H9 (cell line): Measurements from ENCODE around the gene GSK3A. TPM values are rescaled to one million over a fixed set of nuclear protein-coding genes. Genes with fewer than 3 reads are reported as not detected.
A peak's percentile ranks its signal among the peaks of the same experiment; 100 is the strongest.

Experiments used
- DNase-seq: peaks from one replicate; pipeline ENCODE4 v3.0.0-alpha.2; 2017
- H2AFZ ChIP-seq: one replicate; pipeline ENCODE4 v1.6.1; 2013; ENCODE audit warnings: mild to moderate bottlenecking, low read length, control low read depth, moderate library complexity
- H2AK5ac ChIP-seq: 2 replicates; pipeline ENCODE4 v1.6.1; 2013; ENCODE audit warnings: low read length, control low read depth, mixed read lengths; ENCODE audit not compliant: insufficient read length
- H2BK120ac ChIP-seq: one replicate; pipeline ENCODE4 v1.6.1; 2013; ENCODE audit warnings: low read depth, mild to moderate bottlenecking, low read length, control low read depth, inconsistent platforms; ENCODE audit not compliant: poor library complexity, severe bottlenecking
- H2BK12ac ChIP-seq: 2 replicates; pipeline ENCODE4 v1.6.1; 2013; ENCODE audit warnings: low read length, control low read depth, mixed read lengths, low read depth; ENCODE audit not compliant: insufficient read length
- H2BK15ac ChIP-seq: 2 replicates; pipeline ENCODE4 v1.6.1; 2013; ENCODE audit warnings: low read depth, low read length, control low read depth
- H2BK20ac ChIP-seq: one replicate; pipeline ENCODE4 v1.6.1; 2013; ENCODE audit warnings: low read depth, mild to moderate bottlenecking, low read length, control low read depth, inconsistent platforms; ENCODE audit not compliant: poor library complexity, severe bottlenecking
- H2BK5ac ChIP-seq: 2 replicates; pipeline ENCODE4 v1.6.1; 2013; ENCODE audit warnings: low read length, control low read depth, mixed read lengths; ENCODE audit not compliant: insufficient read length
- H3K14ac ChIP-seq: 2 replicates; pipeline ENCODE4 v1.6.1; 2013; ENCODE audit warnings: low read length, control low read depth; ENCODE audit not compliant: insufficient read depth
- H3K18ac ChIP-seq: 2 replicates; pipeline ENCODE4 v1.6.1; 2013; ENCODE audit warnings: low read depth, mild to moderate bottlenecking, mixed read lengths, low read length, control low read depth; ENCODE audit not compliant: insufficient read length
- H3K23ac ChIP-seq: 2 replicates; pipeline ENCODE4 v1.6.1; 2013; ENCODE audit warnings: low read length, control low read depth, mixed read lengths, low read depth; ENCODE audit not compliant: insufficient read length
- H3K23me2 ChIP-seq: 2 replicates; pipeline ENCODE4 v1.6.1; 2013; ENCODE audit warnings: low read depth, mild to moderate bottlenecking, mixed read lengths, low read length, control low read depth; ENCODE audit not compliant: insufficient read length, poor library complexity, severe bottlenecking
- H3K27ac ChIP-seq: 2 replicates; pipeline ENCODE4 v1.5.1; 2013; ENCODE audit warnings: low read length, control low read depth, mixed read lengths, low read depth; ENCODE audit not compliant: insufficient read length
- H3K27me3 ChIP-seq: 2 replicates; pipeline ENCODE4 v1.6.1; 2013; ENCODE audit warnings: low read length, control low read depth, inconsistent platforms; ENCODE audit not compliant: insufficient read depth
- H3K4ac ChIP-seq: 2 replicates; pipeline ENCODE4 v1.6.1; 2013; ENCODE audit warnings: low read depth, mild to moderate bottlenecking, control low read depth, inconsistent platforms, low read length, moderate library complexity
- H3K4me1 ChIP-seq: 2 replicates; pipeline ENCODE4 v1.6.1; 2013; ENCODE audit warnings: low read length, control low read depth, inconsistent platforms; ENCODE audit not compliant: insufficient read depth
- H3K4me2 ChIP-seq: 2 replicates; pipeline ENCODE4 v1.6.1; 2013; ENCODE audit warnings: low read length, control low read depth, mixed read lengths; ENCODE audit not compliant: insufficient read length, insufficient read depth
- H3K56ac ChIP-seq: 2 replicates; pipeline ENCODE4 v1.6.1; 2013; ENCODE audit warnings: low read depth, mild to moderate bottlenecking, mixed read lengths, low read length, control low read depth; ENCODE audit not compliant: insufficient read length
- H3K79me1 ChIP-seq: 2 replicates; pipeline ENCODE4 v1.6.1; 2013; ENCODE audit warnings: low read depth, mild to moderate bottlenecking, moderate library complexity, low read length, control low read depth, inconsistent platforms; ENCODE audit not compliant: insufficient read depth, poor library complexity, severe bottlenecking
- H3K79me2 ChIP-seq: 2 replicates; pipeline ENCODE4 v1.6.1; 2013; ENCODE audit warnings: low read length, control low read depth, inconsistent platforms; ENCODE audit not compliant: insufficient read depth
- H3K9ac ChIP-seq: 2 replicates; pipeline ENCODE4 v1.6.1; 2013; ENCODE audit warnings: low read length, control low read depth, mixed read lengths; ENCODE audit not compliant: insufficient read length; ENCODE audit errors: extremely low read depth
- H3K9me3 ChIP-seq: one replicate; pipeline ENCODE4 v1.6.1; 2013; ENCODE audit warnings: low read depth, low read length, inconsistent platforms; ENCODE audit not compliant: control insufficient read depth
- H3T11ph ChIP-seq: one replicate; pipeline ENCODE4 v1.6.1; 2013; ENCODE audit warnings: mild to moderate bottlenecking, low read length, control low read depth, inconsistent platforms
- H4K20me1 ChIP-seq: one replicate; pipeline ENCODE4 v1.6.1; 2013; ENCODE audit not compliant: control insufficient read depth, insufficient read length, insufficient read depth
- H4K5ac ChIP-seq: 2 replicates; pipeline ENCODE4 v1.6.1; 2013; ENCODE audit warnings: low read depth, mild to moderate bottlenecking, mixed read lengths, low read length, control low read depth; ENCODE audit not compliant: insufficient read length
- H4K8ac ChIP-seq: replicated peaks from 2 replicates; pipeline ENCODE4 v1.6.1; 2013; ENCODE audit warnings: low read length, control low read depth, mixed read lengths, low read depth; ENCODE audit not compliant: insufficient read length
- H4K91ac ChIP-seq: 2 replicates; pipeline ENCODE4 v1.6.1; 2013; ENCODE audit warnings: low read depth, mild to moderate bottlenecking, moderate library complexity, mixed read lengths, low read length, control low read depth; ENCODE audit not compliant: insufficient read length
- H3K27ac Mint-ChIP-seq, 3 experiments: 2 replicates in 2 of 3; 3 replicates in 1 of 3; pipeline ENCODE4 v1.8.0; 2020 to 2021; ENCODE audit warnings: mixed read lengths in 3 of 3, mild to moderate bottlenecking in 1 of 3, moderate library complexity in 1 of 3
- H3K27me3 Mint-ChIP-seq: 2 replicates; pipeline ENCODE4 v1.8.0; 2021; ENCODE audit warnings: low read depth, mild to moderate bottlenecking, moderate library complexity, mixed read lengths
- H3K36me3 Mint-ChIP-seq, 3 experiments: 2 replicates in 2 of 3; 3 replicates in 1 of 3; pipeline ENCODE4 v1.8.0; 2020 to 2021; ENCODE audit warnings: low read depth in 3 of 3, mixed read lengths in 3 of 3; ENCODE audit not compliant: insufficient read depth in 1 of 3
- H3K4me1 Mint-ChIP-seq, 2 experiments: 2 replicates each; pipeline ENCODE4 v1.8.0; 2020; ENCODE audit warnings: mixed read lengths in 2 of 2
- H3K4me3 Mint-ChIP-seq, 2 experiments: 2 replicates in 1 of 2; 3 replicates in 1 of 2; pipeline ENCODE4 v1.8.0; 2020 to 2021; ENCODE audit warnings: mild to moderate bottlenecking in 2 of 2, mixed read lengths in 2 of 2, moderate library complexity in 1 of 2
- H3K9me3 Mint-ChIP-seq, 2 experiments: 2 replicates in 1 of 2; 3 replicates in 1 of 2; pipeline ENCODE4 v1.8.0; 2020; ENCODE audit warnings: mild to moderate bottlenecking in 2 of 2, mixed read lengths in 2 of 2, moderate library complexity in 1 of 2
- WGBS: extraction: QIAGEN DNeasy Blood & Tissue Kit; methylation state at CpG from one replicate; pipeline ENCODE4 v1.1.7; 2013; ENCODE audit warnings: missing lambda C conversion rate, low lambda C conversion rate, mixed read lengths; ENCODE audit not compliant: insufficient read length; ENCODE audit errors: extremely low coverage; 5-methylcytosine and 5-hydroxymethylcytosine counted together
- total RNA-seq: library from RNA; stranded (reverse); gene quantifications from 2 replicates; pipeline ENCODE4 v1.2.1, GENCODE V29; 2021
- TF ChIP-seq, protein P1 (sequence below): fragments of 200-600 bp; sonication (generic); conservative IDR thresholded peaks from 3 replicates; pipeline ENCODE4 v1.8.0; 2021; ENCODE audit warnings: antibody characterized with exemption, mild to moderate bottlenecking

GSK3A gene
- total RNA-seq, 1 experiment from 2014 or later = 52.4 TPM

- Histone ChIP-seq H3K23me2 (peaks cover 13% of the 10 kb centered on the region), H3T11ph (no peak overlapping the region), H3K9me3 (no peaks in the 10 kb centered on the region), H2BK120ac (no peak overlapping the region), H3K4ac (no peak overlapping the region), H3K56ac (no peak overlapping the region), H3K27ac (no peak overlapping the region), H3K14ac (no peak overlapping the region), H3K4me2 (peak overlapping the region; percentile 72), H4K8ac (no peak overlapping the region), H3K9ac (peak overlapping the region; percentile 70), H2BK20ac (no peak overlapping the region), H3K79me1 (peaks cover 3% of the 10 kb centered on the region), H3K23ac (no peak overlapping the region), H3K79me2 (peaks cover 6% of the 10 kb centered on the region; the same call in 1 of the 2 replicates), H4K5ac (no peak overlapping the region), H2BK15ac (no peak overlapping the region), H2AK5ac (no peak overlapping the region), H3K4me1 (no peaks in the 10 kb centered on the region), H2BK5ac (no peak overlapping the region), H3K27me3 (no peaks in the 10 kb centered on the region), H4K91ac (no peak overlapping the region), H3K18ac (no peak overlapping the region), H2BK12ac (no peak overlapping the region), H2AFZ (no peak overlapping the region), H4K20me1 (no peaks in the 10 kb centered on the region)
- Mint-ChIP-seq H3K27me3 (no peaks in the 10 kb centered on the region; the same call in none of the 2 replicates), H3K9me3 (no peaks in the 10 kb centered on the region; a peak in 1 of 5 replicates), H3K36me3 (peaks cover 17 to 29% (median 27%) of the 10 kb centered on the region in 3 experiments), H3K4me3 (peak overlapping the region; percentile 90 to 99), H3K4me1 (peaks cover 24 to 40% of the 10 kb centered on the region in 2 experiments), H3K27ac (peak overlapping the region; percentile 72 to 93 (median 92); a peak in 5 of 7 replicates)
- DNase-seq = no peak
- WGBS = no CpG with 5 or more reads among the region's 6 CpGs
- TF ChIP-seq, protein P1, sequence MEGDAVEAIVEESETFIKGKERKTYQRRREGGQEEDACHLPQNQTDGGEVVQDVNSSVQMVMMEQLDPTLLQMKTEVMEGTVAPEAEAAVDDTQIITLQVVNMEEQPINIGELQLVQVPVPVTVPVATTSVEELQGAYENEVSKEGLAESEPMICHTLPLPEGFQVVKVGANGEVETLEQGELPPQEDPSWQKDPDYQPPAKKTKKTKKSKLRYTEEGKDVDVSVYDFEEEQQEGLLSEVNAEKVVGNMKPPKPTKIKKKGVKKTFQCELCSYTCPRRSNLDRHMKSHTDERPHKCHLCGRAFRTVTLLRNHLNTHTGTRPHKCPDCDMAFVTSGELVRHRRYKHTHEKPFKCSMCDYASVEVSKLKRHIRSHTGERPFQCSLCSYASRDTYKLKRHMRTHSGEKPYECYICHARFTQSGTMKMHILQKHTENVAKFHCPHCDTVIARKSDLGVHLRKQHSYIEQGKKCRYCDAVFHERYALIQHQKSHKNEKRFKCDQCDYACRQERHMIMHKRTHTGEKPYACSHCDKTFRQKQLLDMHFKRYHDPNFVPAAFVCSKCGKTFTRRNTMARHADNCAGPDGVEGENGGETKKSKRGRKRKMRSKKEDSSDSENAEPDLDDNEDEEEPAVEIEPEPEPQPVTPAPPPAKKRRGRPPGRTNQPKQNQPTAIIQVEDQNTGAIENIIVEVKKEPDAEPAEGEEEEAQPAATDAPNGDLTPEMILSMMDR = no peak
Observed at GRCh38 chr19:42220751-42221097, 21.7 kb downstream of the GSK3A start.
